Smooth muscle cell (in vitro differentiated cells): ENCODE data around the gene HDAC9. TPM values are rescaled to one million over a fixed set of nuclear protein-coding genes. Genes with fewer than 3 reads are reported as not detected.

Experiments
- DNase-seq: peaks from one replicate; lab custom pipeline; 2025; ENCODE audit not compliant: unreplicated experiment; lab: John Stamatoyannopoulos, UW
- H2AFZ ChIP-seq: fragments of 200-600 bp; sonication (generic); 2 replicates; pipeline ENCODE4 v1.6.0; 2016; ENCODE audit warnings: antibody characterized with exemption, low read depth, mild to moderate bottlenecking
- H3F3A ChIP-seq: fragments of 200-600 bp; sonication (generic); 2 replicates; pipeline ENCODE4 v1.6.0; 2017; ENCODE audit warnings: antibody characterized with exemption, low read depth
- H3K27ac ChIP-seq: fragments of 200-600 bp; sonication (generic); 2 replicates; pipeline ENCODE4 v1.5.1; 2016; ENCODE audit warnings: low read depth, mild to moderate bottlenecking
- H3K27me3 ChIP-seq: fragments of 200-600 bp; sonication (generic); 2 replicates; pipeline ENCODE4 v1.6.1; 2016; ENCODE audit warnings: low read depth, mild to moderate bottlenecking
- H3K36me3 ChIP-seq: fragments of 200-600 bp; sonication (generic); 2 replicates; pipeline ENCODE4 v1.5.1; 2016; ENCODE audit warnings: low read depth
- H3K4me1 ChIP-seq: fragments of 200-600 bp; sonication (generic); 2 replicates; pipeline ENCODE4 v1.5.1; 2016; ENCODE audit warnings: low read depth
- H3K4me2 ChIP-seq: fragments of 200-600 bp; sonication (generic); 2 replicates; pipeline ENCODE4 v1.6.0; 2016; ENCODE audit warnings: mild to moderate bottlenecking
- H3K4me3 ChIP-seq: fragments of 200-600 bp; sonication (generic); 2 replicates; pipeline ENCODE4 v1.5.1; 2016; ENCODE audit warnings: mild to moderate bottlenecking
- H3K79me2 ChIP-seq: fragments of 200-600 bp; sonication (generic); 2 replicates; pipeline ENCODE4 v1.6.0; 2016; ENCODE audit warnings: low read depth, mild to moderate bottlenecking
- H3K9ac ChIP-seq: fragments of 200-600 bp; sonication (generic); 2 replicates; pipeline ENCODE4 v1.6.0; 2016; ENCODE audit warnings: low read depth
- H3K9me3 ChIP-seq: fragments of 200-600 bp; sonication (generic); replicated peaks from 2 replicates; pipeline ENCODE4 v1.5.1; 2016; ENCODE audit warnings: low read depth
- H4K20me1 ChIP-seq: fragments of 200-600 bp; sonication (generic); 2 replicates; pipeline ENCODE4 v1.6.0; 2016; ENCODE audit warnings: low read depth
- WGBS: methylation state at CpG from one replicate; pipeline ENCODE4 v1.1.7; 2016; ENCODE audit warnings: low lambda C conversion rate; 5-methylcytosine and 5-hydroxymethylcytosine counted together
- polyA plus RNA-seq: library from polyadenylated mRNA; unstranded; fragments of >200 nt; fragmentation: Nextera tagmentation; extraction: Ambion mirVana; gene quantifications from 2 replicates; pipeline ENCODE4 v1.2.1, GENCODE V29; 2016
- total RNA-seq: library from RNA; depleted of rRNA; stranded (reverse); fragments of >200 nt; gene quantifications from 2 replicates; pipeline ENCODE4 v1.2.3, GENCODE V29; 2014
- TF ChIP-seq, protein P1 (sequence below): fragments of 200-600 bp; sonication (generic); IDR thresholded peaks from 2 replicates; pipeline ENCODE4 v1.5.1; 2017; ENCODE audit warnings: borderline replicate concordance, mild to moderate bottlenecking, antibody characterized with exemption; ENCODE audit not compliant: insufficient read depth, poor library complexity, severe bottlenecking

HDAC9 gene
- total and polyA plus RNA-seq, 2 experiments from 2014 or later: 2.2 to 7.1 TPM

DNA sequence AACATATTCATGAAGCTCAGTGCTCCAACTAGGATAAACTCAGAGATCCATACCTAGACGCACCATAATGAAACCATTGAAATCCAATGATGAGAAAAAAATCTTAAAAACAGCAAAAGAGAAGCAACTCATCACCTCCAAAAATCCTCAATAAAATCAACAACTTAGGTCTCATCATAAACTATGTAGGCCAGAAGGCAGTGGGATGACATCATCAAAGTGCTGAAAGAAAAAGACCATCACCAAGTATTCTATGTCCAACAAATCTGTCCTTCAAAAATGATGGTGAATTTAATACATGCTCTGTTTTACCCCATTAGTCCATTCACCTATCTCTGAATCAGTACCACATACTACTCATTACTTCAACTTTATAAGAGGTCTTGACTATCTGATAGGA, 304.4 kb downstream of the HDAC9 start:
- no peak overlapping the region for H3K9ac ChIP-seq
- no peak overlapping the region for H2AFZ ChIP-seq
- no peaks in the 10 kb centered on the region for H3F3A ChIP-seq
- H3K9me3 ChIP-seq: no peaks in the 10 kb centered on the region
- no peak overlapping the region for H3K27ac ChIP-seq
- TF ChIP-seq, protein P1, sequence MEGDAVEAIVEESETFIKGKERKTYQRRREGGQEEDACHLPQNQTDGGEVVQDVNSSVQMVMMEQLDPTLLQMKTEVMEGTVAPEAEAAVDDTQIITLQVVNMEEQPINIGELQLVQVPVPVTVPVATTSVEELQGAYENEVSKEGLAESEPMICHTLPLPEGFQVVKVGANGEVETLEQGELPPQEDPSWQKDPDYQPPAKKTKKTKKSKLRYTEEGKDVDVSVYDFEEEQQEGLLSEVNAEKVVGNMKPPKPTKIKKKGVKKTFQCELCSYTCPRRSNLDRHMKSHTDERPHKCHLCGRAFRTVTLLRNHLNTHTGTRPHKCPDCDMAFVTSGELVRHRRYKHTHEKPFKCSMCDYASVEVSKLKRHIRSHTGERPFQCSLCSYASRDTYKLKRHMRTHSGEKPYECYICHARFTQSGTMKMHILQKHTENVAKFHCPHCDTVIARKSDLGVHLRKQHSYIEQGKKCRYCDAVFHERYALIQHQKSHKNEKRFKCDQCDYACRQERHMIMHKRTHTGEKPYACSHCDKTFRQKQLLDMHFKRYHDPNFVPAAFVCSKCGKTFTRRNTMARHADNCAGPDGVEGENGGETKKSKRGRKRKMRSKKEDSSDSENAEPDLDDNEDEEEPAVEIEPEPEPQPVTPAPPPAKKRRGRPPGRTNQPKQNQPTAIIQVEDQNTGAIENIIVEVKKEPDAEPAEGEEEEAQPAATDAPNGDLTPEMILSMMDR: no peak
- no peaks in the 10 kb centered on the region for H3K36me3 ChIP-seq
- no peak overlapping the region for H3K4me2 ChIP-seq
- H3K79me2 ChIP-seq: no peaks in the 10 kb centered on the region
- H4K20me1 ChIP-seq: no peaks in the 10 kb centered on the region
- no peaks in the 10 kb centered on the region for H3K27me3 ChIP-seq
- H3K4me3 ChIP-seq: no peak overlapping the region
- 93% methylated on average over 1 of the region's 1 CpG for WGBS
- no peak for DNase-seq
- H3K4me1 ChIP-seq: no peaks in the 10 kb centered on the region

DNA sequence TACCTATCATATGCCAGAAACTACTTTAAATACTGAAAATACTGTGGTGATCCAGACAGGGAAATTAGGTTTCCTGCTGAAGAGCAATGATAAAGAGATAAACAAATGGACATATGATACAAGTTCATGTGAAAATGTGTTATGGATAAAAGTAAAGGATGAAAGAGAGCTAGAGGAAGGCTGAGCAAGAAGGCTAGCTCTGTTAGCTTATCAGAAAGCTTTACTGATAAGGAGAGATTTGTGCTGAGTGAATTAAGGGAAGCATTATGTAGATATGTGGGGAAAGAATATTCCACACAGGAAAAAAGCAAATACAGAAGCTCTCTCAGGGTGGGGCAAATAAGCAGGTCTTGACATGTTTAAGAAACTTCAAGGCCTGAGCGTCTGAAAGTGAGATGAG, 308.4 kb downstream of the HDAC9 start:
- no peaks in the 10 kb centered on the region for H3F3A ChIP-seq
- H4K20me1 ChIP-seq: no peaks in the 10 kb centered on the region
- H3K9me3 ChIP-seq: no peaks in the 10 kb centered on the region
- H3K27ac ChIP-seq: no peak overlapping the region
- no peak for DNase-seq
- TF ChIP-seq, protein P1: no peak
- H3K4me2 ChIP-seq: peak overlapping the region; percentile 14
- H3K27me3 ChIP-seq: no peaks in the 10 kb centered on the region
- H3K79me2 ChIP-seq: no peaks in the 10 kb centered on the region
- no peak overlapping the region for H3K9ac ChIP-seq
- H3K36me3 ChIP-seq: no peaks in the 10 kb centered on the region
- no peak overlapping the region for H3K4me3 ChIP-seq
- H3K4me1 ChIP-seq: peaks cover 7% of the 10 kb centered on the region
- peak overlapping the region; percentile 63 for H2AFZ ChIP-seq
- 20% methylated on average over 1 of the region's 1 CpG for WGBS

DNA sequence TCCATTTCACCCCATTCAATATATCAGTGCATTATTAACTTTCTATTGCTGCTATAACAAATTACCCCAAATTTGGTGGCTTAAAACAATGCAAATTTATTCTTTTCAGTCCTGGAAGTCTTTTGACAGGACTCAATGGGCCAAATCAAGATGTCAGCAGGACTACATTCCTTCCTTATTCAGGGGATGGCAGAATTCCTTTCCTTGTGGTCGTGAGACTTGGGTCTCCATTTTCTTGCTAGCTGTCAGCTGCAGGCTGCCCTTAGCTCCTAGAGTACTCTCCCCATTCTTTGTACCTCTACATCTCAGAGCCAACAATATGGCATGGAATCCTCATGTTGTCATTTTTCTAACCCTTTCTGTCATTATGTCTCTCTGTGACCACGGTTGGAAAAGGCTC, 310.6 kb downstream of the HDAC9 start:
- TF ChIP-seq, protein P1: no peak
- WGBS: 82% methylated on average over 2 of the region's 2 CpGs

DNA sequence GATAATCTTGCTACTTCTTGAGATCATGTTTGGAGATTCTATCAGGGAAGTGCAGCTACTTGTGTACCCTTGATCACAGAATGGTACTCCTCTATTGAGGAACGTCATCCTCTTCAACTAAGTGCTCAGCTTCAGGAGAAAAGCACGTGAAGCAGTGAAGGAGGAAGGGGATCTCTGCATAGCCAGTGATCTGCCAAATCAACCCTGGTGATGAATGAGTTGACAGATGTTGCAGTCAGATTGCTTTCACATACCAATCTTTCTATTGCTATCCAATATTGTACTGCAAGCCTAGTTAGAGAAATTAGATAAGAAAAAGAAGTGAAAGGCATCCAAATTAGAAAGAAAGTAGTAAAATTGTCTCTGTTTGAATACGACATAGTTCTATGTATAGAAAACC, 312.5 kb downstream of the HDAC9 start:
- no peak for DNase-seq
- H3K4me1 ChIP-seq: peaks cover 7% of the 10 kb centered on the region
- H3K27me3 ChIP-seq: no peaks in the 10 kb centered on the region
- H2AFZ ChIP-seq: no peak overlapping the region
- TF ChIP-seq, protein P1: no peak
- no peak overlapping the region for H3K4me3 ChIP-seq
- no peak overlapping the region for H3K27ac ChIP-seq
- no peaks in the 10 kb centered on the region for H3F3A ChIP-seq
- H3K4me2 ChIP-seq: no peak overlapping the region
- WGBS: 79% methylated on average over 3 of the region's 3 CpGs
- no peaks in the 10 kb centered on the region for H3K36me3 ChIP-seq
- peaks cover under 1% of the 10 kb centered on the region for H3K9me3 ChIP-seq
- no peaks in the 10 kb centered on the region for H4K20me1 ChIP-seq
- no peaks in the 10 kb centered on the region for H3K79me2 ChIP-seq
- no peak overlapping the region for H3K9ac ChIP-seq

More for the DNA sequence above, 310.6 kb downstream of the HDAC9 start:
- Histone ChIP-seq H3K79me2 (no peaks in the 10 kb centered on the region), H3K27ac (no peak overlapping the region), H2AFZ (no peak overlapping the region), H3K27me3 (no peaks in the 10 kb centered on the region), H3K4me1 (peaks cover 7% of the 10 kb centered on the region), H3K9me3 (no peaks in the 10 kb centered on the region), H3K9ac (no peak overlapping the region), H3K4me3 (no peak overlapping the region), H3F3A (no peaks in the 10 kb centered on the region), H4K20me1 (no peaks in the 10 kb centered on the region), H3K36me3 (no peaks in the 10 kb centered on the region), H3K4me2 (no peak overlapping the region)
- no peak for DNase-seq
